Lung (tissue), 12 donors: ENCODE measurements around the gene NISCH. TPM values are rescaled to one million over a fixed set of nuclear protein-coding genes. Genes with fewer than 3 reads are reported as not detected.

Experiments
- ATAC-seq: fragments of 200-7000 bp; cut with Tn5 transposase; one replicate; pipeline ENCODE4 v1.9.1; 2020; ENCODE audit warnings: moderate number of reproducible peaks; ENCODE audit not compliant: insufficient read depth, low FRiP score
- DNase-seq, 3 donors: peaks; one replicate each; pipeline ENCODE4 v3.0.0-alpha.2; 2013 to 2017
- H3K27ac ChIP-seq, 2 donors: one replicate each; pipeline ENCODE4 v1.5.1; 2013; ENCODE audit warnings: mild to moderate bottlenecking in 2 of 2, moderate library complexity in 2 of 2, control low read depth in 1 of 2, inconsistent platforms in 1 of 2, low read depth in 1 of 2, low read length in 1 of 2
- H3K27me3 ChIP-seq, 3 donors: one replicate each; pipeline ENCODE4 v1.5.1; 2013; ENCODE audit warnings: low read length in 2 of 3; ENCODE audit not compliant: control insufficient read depth in 3 of 3, insufficient read depth in 3 of 3
- H3K36me3 ChIP-seq, 4 donors: one replicate each; pipeline ENCODE4 v1.5.1; 2013; ENCODE audit warnings: low read length in 4 of 4, mild to moderate bottlenecking in 1 of 4, moderate library complexity in 1 of 4; ENCODE audit not compliant: control insufficient read depth in 4 of 4, insufficient read depth in 4 of 4
- H3K4me1 ChIP-seq, 5 donors: one replicate each; pipeline ENCODE4 v1.5.1; 2013; ENCODE audit warnings: low read length in 5 of 5, mild to moderate bottlenecking in 2 of 5, moderate library complexity in 1 of 5; ENCODE audit not compliant: control insufficient read depth in 5 of 5, insufficient read depth in 5 of 5
- H3K4me3 ChIP-seq: one replicate; pipeline ENCODE4 v1.5.1; 2013; ENCODE audit warnings: mild to moderate bottlenecking, control low read depth, moderate library complexity
- H3K9ac ChIP-seq, 2 donors: one replicate each; pipeline ENCODE4 v1.5.1; 2013; ENCODE audit warnings: low read length in 2 of 2, control low read depth in 1 of 2; ENCODE audit not compliant: insufficient read depth in 1 of 2
- H3K9me3 ChIP-seq, 4 donors: one replicate each; pipeline ENCODE4 v1.5.1; 2013; ENCODE audit warnings: low read length in 3 of 4, mild to moderate bottlenecking in 1 of 4, moderate library complexity in 1 of 4; ENCODE audit not compliant: control insufficient read depth in 4 of 4, insufficient read depth in 3 of 4
- CTCF ChIP-seq: IDR thresholded peaks from 2 replicates; pipeline ENCODE4 v1.5.1; 2012; ENCODE audit warnings: mild to moderate bottlenecking; ENCODE audit errors: control extremely low read depth, extremely low read depth
- WGBS, 2 donors: extraction: QIAGEN DNeasy Blood & Tissue Kit; methylation state at CpG; one replicate each; pipeline ENCODE4 v1.1.7; 2013; 5-methylcytosine and 5-hydroxymethylcytosine counted together
- polyA plus RNA-seq, 2 donors: library from polyadenylated mRNA; stranded (reverse); fragments of 200-250 nt; gene quantifications; one replicate each; pipeline ENCODE4 v1.2.1, GENCODE V29; 2013
- total RNA-seq, 2 donors: library from RNA; depleted of rRNA in 1 of 2; stranded (reverse); fragments of >200 nt in 1 of 2; gene quantifications; one replicate each; pipeline ENCODE4 v1.2.1, GENCODE V29; 2014 to 2021
- donor health status: control.
- donor health status: control.
- donor health status: Bipolar disorder and iron deficiency.
- donor health status: healthy.
- donor health status: DM: yes; HTN: yes; CAD: no.

NISCH gene
- total and polyA plus RNA-seq, 4 donors, result 37.8 to 127 (median 63.7) TPM

DNA sequence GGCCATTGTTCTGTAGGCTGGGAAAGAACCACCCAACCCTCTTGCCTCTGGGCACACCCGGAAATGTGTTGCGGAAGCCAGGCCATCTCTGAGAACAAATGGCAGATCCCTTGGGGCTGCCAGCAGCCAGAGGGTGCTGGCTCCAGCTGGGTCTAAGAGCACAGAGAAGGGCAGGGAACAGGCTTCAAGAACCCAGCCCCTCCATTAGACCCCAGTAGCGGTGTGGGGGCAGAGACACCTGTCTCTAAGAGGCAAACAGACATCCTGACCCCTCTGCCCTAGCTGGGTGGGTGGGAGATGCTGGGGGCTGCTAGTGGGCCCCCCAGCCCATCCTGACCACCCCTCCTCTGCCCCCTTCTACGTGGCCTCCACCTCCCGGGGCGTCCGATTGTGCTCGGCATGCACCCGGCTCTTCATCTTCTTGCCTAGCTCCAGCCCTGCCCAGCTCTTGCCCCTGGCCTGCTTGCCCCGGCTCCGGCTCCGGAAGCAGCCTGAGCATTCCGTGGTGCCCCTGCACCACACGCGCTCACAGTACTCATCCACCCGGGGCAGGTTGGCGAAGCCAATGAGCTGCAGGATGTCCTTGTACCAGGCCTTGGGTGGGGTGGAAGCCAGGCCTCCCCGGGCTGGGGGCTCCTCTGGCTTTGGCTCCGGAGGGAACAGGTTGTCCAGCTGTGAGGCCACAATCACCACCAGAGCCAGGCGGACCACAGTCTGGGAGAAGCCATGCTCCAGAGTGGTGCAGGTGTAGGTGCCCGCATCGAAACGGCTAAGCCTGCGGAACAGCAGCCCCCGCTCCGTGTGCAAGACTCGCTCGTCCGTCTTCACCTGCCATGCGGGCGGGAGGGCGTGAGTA is 19.9 kb upstream of the NISCH start:
- Histone ChIP-seq H3K4me1 (peaks cover 0 to 30% (median 13%) of the 10 kb centered on the region in 5 donors), H3K9ac (no peak overlapping the region), H3K9me3 (no peaks in the 10 kb centered on the region), H3K27me3 (no peaks in the 10 kb centered on the region), H3K4me3 (no peak overlapping the region), H3K36me3 (peaks cover 0 to 4% (median 0%) of the 10 kb centered on the region in 4 donors), H3K27ac (peak overlapping the region in 1 of 2 donors; percentile 29)
- no peak for TF ChIP-seq CTCF
- DNase-seq (no peak), ATAC-seq (no peak)
- WGBS, 2 donors, result 89 to 95% methylated on average over 32 of the region's 32 CpGs

GRCh38 chr3:52436500-52437149 is 18.8 kb upstream of the NISCH start:
- Histone ChIP-seq H3K36me3 (peaks cover 0 to 4% (median 0%) of the 10 kb centered on the region in 4 donors), H3K4me1 (peaks cover 0 to 30% (median 14%) of the 10 kb centered on the region in 5 donors), H3K27ac (peak overlapping the region in 1 of 2 donors; percentile 20), H3K9me3 (no peaks in the 10 kb centered on the region), H3K4me3 (no peak overlapping the region), H3K27me3 (no peaks in the 10 kb centered on the region), H3K9ac (no peak overlapping the region)
- no peak for ATAC-seq
- DNase-seq, result peak; percentile 80 to 89 (median 82)
- TF ChIP-seq CTCF, result no peak
- WGBS, 2 donors, result 62 to 76% methylated on average over 13 of the region's 13 CpGs

GRCh38 chr3:52437326-52438103 is 17.9 kb upstream of the NISCH start:
- TF ChIP-seq CTCF, result no peak
- Histone ChIP-seq H3K4me3 (no peak overlapping the region), H3K27me3 (no peaks in the 10 kb centered on the region), H3K9ac (no peak overlapping the region), H3K27ac (peak overlapping the region in 1 of 2 donors; percentile 44), H3K9me3 (no peaks in the 10 kb centered on the region), H3K4me1 (peaks cover 0 to 27% (median 14%) of the 10 kb centered on the region in 5 donors), H3K36me3 (peaks cover 0 to 4% (median 0%) of the 10 kb centered on the region in 4 donors)
- ATAC-seq (no peak), DNase-seq (no peak)
- 79 to 88% methylated on average over 15 of the region's 15 CpGs for WGBS, 2 donors
